ENCODE measurements around the gene FAM174B.

Gene FAM174B

GRCh38 chr15:92600856-92601255, 54.7 kb downstream of the FAM174B start:
- DNase-seq (ENCODE audit: low read depth in 2 of 2), result no peak

- DNase-seq (ENCODE audit: low read depth in 2 of 2), result no peak
Observed at GRCh38 chr15:92599394-92599970, 56.1 kb downstream of the FAM174B start.

DNA sequence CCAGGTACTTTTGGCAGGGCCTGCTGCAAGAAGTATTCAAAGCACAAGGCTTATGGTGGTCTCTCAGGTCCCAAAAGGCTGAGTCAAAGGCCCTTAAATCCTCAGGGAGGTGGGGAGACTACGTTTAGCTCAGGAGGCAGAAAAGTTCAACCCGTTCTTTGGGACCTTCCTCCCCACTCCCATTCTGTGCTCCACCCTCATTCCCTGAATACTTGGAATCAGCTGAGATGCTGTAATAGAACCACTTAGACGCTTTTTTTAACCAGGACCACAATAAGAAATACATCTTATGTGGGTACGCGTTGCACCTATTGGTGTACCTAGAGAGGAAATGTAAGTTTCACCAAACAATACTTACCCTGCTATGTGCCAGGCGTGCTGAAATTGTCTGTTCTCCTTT, 58.0 kb downstream of the FAM174B start:
- DNase-seq (ENCODE audit: low read depth in 2 of 2), result no peak

GRCh38 chr15:92596623-92597022, 59.0 kb downstream of the FAM174B start:
- no peak for DNase-seq (ENCODE audit: low read depth in 2 of 2)

DNA sequence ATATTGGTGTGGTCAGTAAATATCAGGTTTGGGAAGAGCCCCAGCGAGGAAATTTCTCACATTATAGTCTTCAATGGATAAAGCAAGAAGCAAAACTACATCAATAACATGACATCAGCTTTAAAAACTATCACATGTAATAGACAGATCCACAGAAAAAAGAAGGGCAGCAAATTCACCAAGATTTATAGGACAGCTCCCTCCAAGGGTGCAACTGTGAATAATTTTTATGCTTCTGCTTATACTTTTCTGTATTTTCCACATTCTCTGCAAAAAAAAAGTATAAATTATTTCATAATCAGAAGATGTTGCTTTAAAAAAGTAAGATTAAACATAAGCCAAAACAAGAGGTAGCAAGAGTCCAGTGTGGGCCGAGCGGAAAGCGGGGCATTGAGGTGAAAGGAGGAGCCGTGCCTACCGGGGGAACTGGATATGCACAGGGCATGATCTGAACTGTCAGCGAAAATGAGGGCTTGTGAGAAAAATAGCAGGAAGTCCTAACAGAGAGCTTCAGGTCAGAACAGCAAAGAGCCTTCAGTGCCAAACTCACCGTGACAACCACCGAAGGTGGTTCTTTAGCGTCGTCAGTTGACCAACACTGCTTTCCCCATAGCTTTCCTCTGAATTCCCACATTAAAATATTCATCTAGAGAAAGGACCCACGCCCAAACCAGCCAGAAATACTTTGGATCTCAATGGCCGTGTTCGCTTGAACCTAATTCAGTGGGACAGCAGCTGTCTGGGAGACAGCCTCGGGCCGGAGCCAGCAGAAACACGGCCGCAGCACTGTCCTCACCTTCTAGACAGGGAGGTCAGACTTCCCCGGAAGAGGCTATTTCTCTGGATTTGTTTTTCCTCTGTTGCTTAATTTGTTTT, 59.8 kb downstream of the FAM174B start:
- DNase-seq (ENCODE audit: low read depth in 2 of 2), result no peak

DNA sequence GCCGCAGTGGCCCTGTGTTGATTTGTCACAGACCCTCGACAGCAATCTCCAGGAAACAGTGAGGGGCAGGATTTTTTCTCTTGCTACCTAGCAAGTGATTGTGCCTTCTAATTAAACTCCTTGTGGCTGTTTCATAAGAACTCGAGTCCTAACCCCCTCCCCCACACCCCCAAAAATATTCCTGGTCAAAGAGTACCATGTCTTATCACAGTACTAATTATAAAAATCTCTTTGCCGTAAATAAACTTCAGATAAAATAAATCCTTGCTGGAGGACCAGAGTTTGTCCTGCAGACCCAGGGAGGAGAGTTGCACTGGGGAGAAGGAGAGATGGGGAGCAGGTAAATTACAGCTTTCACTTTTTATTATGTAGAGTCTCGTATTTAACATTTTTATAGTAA, 64.3 kb downstream of the FAM174B start:
- no peak for DNase-seq (ENCODE audit: low read depth in 2 of 2)

DNA sequence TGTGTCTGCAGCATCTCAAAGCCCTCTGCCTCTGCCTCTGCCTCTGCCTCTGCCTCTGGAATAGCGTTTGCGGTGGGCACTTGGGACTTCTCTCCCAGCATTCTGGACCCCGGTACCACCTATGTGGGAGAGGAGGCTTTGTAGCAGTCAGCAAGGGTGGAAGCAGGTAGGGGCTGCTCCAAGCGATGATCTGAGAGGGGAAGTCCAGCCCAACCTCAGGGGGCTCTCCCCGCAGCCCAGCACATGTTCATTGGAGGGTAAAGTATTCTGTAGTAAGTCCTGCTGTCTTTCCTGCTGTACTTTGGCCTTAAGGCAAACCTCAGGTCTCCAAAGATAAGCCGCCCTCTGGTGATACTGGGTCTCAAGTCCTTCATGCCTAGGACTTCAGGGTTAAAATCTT, 68.6 kb downstream of the FAM174B start:
- no peak for DNase-seq (ENCODE audit: low read depth in 2 of 2)

- no peak for DNase-seq (ENCODE audit: low read depth in 2 of 2)
Observed at GRCh38 chr15:92586383-92586942, 69.1 kb downstream of the FAM174B start.

- DNase-seq (ENCODE audit: low read depth in 2 of 2), result no peak
Observed at GRCh38 chr15:92584105-92584504, 71.5 kb downstream of the FAM174B start.

GRCh38 chr15:92583096-92584034, 72.2 kb downstream of the FAM174B start:
- DNase-seq (ENCODE audit: low read depth in 2 of 2), result no peak

DNA sequence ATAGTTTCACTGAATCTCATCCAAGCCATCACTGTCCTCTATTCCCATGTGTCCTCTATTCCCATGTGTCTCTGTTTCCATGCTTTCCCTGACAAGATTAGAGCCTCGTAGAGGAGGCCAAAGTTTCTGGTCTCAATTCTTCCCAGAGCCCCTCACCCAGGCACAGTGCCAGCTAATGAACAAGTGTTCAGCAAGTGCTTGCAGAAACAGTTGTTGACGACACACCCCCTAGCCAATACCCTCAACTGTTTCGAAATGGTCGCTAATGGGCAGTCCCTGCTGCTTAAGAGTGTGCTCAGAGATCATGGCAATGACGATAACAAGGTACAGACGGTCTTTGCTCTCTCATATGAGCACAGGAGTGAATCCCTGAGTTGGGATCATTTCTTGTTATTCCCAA, 73.4 kb downstream of the FAM174B start:
- no peak for DNase-seq (ENCODE audit: low read depth in 2 of 2)

DNA sequence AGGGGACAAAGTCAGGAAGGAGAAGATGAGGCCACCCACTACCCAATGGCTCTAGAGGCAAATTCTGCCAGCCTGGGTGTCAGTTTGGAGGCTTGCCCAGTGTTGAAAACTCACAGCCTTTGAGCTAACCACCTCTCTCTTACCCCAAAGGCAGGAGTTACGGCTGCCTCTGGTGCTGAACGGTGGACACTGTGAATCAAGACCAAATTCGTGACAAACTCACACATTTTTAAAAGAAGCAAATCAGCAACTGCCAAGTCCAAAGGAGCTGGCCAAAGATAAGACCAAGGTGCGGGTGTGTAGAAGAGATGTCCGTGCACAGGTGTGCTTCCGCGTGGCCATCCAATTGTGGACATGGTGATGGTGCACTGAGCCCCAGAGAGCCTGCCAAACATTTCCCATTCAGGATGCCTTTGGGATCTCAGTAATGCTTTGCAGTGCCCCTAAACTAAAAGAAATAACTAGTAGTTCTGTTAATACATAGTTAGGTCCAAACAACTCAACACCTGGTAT, 74.6 kb downstream of the FAM174B start:
- DNase-seq (ENCODE audit: low read depth in 2 of 2), result no peak

GRCh38 chr15:92580521-92580920, 75.1 kb downstream of the FAM174B start:
- no peak for DNase-seq (ENCODE audit: low read depth in 2 of 2)

- DNase-seq (ENCODE audit: low read depth in 2 of 2), result no peak
Observed at GRCh38 chr15:92579931-92580470, 75.6 kb downstream of the FAM174B start.

DNA sequence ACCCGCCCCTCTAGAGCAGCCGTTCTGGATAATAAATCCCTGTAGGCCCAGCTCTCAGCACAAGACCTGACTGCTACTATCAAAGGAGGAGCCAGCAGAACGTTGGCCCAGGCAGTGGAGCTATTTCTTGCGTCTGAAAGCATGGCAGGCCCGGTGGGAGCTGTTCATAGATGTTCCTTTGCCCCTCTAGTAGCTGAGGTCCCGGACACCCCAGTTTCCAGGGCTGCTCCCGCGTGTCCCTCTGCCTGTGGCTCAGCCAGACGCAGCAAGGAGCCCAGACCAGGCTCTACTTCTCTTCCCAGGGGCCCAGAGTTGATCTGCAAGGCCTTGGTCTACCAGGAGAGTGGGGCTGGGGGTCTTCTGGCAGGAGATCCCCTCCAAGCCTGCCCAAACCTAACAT, 76.1 kb downstream of the FAM174B start:
- DNase-seq (ENCODE audit: low read depth in 2 of 2), result no peak

DNA sequence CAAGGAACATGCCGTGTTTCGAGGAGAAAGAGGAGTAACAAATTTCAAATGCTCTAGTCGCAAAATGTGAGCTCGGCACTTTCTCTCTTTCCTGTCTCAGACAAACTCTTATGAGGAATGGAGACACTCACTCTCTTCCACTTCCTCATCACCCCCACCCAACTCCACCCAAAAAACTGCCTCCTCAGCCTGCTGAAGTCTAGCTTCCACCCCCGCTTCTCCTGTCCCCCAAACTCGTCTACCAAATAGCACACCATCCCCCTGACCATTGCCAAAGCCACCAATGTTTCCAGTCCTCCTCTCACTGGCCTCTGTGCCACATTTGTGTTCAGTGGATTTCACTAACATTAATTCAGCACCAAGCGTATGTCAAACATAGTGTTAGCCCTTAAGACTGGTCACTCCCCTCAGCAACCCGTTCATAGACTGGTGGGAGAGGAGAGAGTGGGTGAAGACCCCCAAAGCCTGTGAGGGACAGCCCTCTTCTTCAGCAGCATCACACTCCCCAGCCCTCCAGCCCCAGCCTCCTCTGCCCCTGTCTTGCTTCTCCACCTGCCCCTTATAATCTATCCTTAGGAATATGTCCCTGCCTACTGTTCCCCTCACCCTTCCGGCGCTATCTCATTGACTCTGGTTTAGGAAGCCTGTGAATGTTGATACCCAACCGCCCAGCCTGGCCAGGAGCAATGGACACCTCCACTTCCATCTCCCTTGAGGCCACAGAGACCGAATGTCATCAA, 77.3 kb downstream of the FAM174B start:
- DNase-seq (ENCODE audit: low read depth in 2 of 2), result no peak

DNA sequence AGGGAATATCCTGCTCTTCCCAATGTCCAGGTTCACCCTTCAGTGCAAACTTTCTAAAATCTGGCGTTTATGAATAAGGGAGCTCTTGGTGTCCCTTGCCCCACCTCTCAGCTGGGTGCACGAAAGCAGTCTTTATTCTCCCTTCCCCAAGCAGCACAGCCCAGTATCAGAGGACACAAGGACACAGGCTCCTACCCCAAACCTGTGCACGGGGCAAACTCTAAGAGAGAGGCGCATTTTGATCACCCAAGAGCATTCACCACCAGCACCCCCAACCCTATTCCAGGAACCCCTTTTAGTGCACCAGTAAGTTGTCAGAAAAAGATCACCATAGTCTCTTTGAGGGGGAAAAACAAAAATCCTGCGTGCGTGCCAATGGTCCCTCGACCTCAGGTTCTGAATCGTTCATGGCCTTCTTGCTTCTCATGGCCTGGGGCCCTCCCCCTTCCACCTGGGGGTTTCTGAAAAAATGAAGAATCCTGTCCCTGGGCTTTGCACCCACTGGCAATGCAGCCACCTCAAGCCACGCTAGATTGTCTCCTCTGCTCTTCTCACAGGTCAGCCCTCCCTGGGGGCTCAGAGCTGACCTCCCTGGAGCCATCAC, 78.9 kb downstream of the FAM174B start:
- DNase-seq (ENCODE audit: low read depth in 2 of 2), result no peak

DNA sequence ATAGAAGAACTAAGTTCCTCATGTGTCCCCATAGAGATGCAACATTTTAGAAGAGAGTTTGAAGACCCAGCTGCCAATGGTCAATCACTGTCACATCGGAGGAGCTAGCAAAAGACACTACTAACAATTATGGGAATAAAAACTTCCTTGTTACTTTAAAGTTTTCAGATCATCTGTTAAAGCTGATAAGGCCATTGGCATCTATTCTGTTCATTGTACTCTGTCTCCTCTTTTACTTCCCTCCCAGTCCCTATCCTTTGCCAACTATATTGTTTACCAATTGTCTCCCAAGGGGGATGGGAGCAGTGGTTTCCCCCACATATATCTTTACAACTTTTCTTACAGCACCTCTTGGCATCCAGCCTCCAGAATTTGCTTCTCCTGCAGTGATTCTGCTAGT, 81.0 kb downstream of the FAM174B start:
- DNase-seq (ENCODE audit: low read depth in 2 of 2), result no peak

GRCh38 chr15:92574161-92574560, 81.4 kb downstream of the FAM174B start:
- no peak for DNase-seq (ENCODE audit: low read depth in 2 of 2)

DNA sequence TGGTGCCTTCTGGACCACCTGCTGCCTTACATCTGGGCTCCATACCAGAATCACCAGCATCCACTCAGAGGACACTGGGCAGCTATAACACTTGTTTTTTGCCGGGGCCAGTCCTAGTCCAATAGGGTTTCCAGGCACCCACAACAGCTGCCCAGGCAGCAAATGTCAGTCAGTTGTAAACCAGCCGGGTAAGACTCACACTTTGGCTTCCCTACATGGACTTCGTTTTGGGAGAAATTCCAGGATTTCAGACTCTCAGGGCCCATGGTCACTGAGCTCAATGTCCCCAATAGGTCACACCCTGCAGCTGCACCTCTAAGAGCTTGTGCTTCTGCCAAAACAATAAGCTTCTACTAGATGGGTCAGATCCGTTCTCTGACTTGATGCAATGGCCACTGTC, 83.8 kb downstream of the FAM174B start:
- DNase-seq (ENCODE audit: low read depth in 2 of 2), result no peak
